Stimulated activated naive B cell treated with anti-CD40 and anti-IgM and Interleukin-4, amounts not matched to agents 10 μg/mL and 1 μg/mL and 100 μg/mL, for 72 hours (primary cell): ENCODE measurements around the gene RAI1.
A peak's percentile ranks its signal among the peaks of the same experiment; 100 is the strongest.

ENCODE experiments used
- ATAC-seq, 2 donors: fragments of 150-1000 bp; cut with Tn5 transposase; replicated peaks; 2 replicates each; pipeline ENCODE4 v1.10.0; 2021; ENCODE audit warnings: moderate library complexity in 1 of 2
- DNase-seq: peaks from one replicate; pipeline ENCODE4 v3.0.0; 2021
- H3K27ac Mint-ChIP-seq: one replicate; pipeline ENCODE4 v1.8.0; 2022; ENCODE audit warnings: mild to moderate bottlenecking, mixed read lengths
- H3K27me3 Mint-ChIP-seq, 2 donors: one replicate each; pipeline ENCODE4 v1.8.0; 2022; ENCODE audit warnings: mixed read lengths in 2 of 2
- H3K36me3 Mint-ChIP-seq, 2 donors: one replicate each; pipeline ENCODE4 v1.8.0; 2022; ENCODE audit warnings: mixed read lengths in 2 of 2, mild to moderate bottlenecking in 1 of 2
- H3K4me1 Mint-ChIP-seq, 2 donors: one replicate each; pipeline ENCODE4 v1.8.0; 2022; ENCODE audit warnings: mixed read lengths in 2 of 2, mild to moderate bottlenecking in 1 of 2
- H3K4me3 Mint-ChIP-seq, 2 donors: one replicate each; pipeline ENCODE4 v1.8.0; 2022; ENCODE audit warnings: mild to moderate bottlenecking in 2 of 2, mixed read lengths in 2 of 2, moderate library complexity in 1 of 2
- H3K9me3 Mint-ChIP-seq, 2 donors: one replicate each; pipeline ENCODE4 v1.8.0; 2022; ENCODE audit warnings: mixed read lengths in 2 of 2, mild to moderate bottlenecking in 1 of 2

The RAI1 gene

DNA sequence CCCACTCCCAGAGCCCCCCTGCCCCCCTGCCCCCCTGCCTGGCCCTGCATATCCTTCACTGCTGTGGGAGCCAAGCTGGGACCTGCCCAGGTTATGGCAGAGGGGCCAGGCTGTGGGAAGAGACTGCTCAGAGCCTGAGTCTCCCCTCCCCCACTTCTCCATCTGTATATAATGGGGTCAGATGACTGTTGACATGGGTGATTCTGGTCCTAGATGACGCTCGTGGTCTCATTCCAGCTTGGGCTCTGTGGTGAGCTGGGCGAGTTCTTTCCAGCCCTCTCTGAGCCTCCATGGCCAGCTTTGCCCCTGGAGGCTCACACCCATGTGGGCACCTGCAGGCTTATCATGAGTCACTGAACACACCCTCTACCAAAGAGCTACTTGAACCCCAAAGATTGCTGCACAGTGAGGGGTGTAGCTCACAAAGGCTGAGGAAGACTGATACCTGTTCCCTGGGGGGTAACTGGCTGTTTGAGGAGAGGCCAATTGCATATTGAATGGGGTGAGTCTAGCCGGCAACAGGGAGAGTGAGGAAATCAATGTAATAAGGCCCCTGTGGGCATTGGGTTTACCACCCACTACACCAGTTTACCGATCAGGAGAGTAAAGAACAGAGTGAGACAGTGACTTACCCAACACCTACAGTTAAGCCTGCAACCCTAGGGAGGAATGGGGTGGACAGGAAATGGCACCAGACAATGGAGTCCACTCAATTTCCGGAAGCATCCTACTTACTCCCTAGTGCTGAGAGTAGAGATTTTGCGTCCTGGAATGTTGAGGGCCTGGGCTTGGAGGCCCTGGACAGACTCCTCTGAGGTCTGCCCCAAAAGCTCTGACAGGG is 159.7 kb downstream of the RAI1 start:
- Mint-ChIP-seq H3K27me3 (no peaks in the 10 kb centered on the region), H3K36me3 (peaks cover 2 to 9% of the 10 kb centered on the region in 2 donors), H3K4me3 (peak overlapping the region; percentile 76 to 85), H3K27ac (peak overlapping the region; percentile 93), H3K4me1 (peaks cover 31 to 49% of the 10 kb centered on the region in 2 donors), H3K9me3 (no peaks in the 10 kb centered on the region)
- DNase-seq: no peak
- ATAC-seq: no peak

GRCh38 chr17:17841601-17842025 is 160.4 kb downstream of the RAI1 start:
- DNase-seq (no peak), ATAC-seq (no peak)
- H3K9me3 Mint-ChIP-seq: no peaks in the 10 kb centered on the region
- no peak overlapping the region for H3K4me3 Mint-ChIP-seq
- peaks cover 30 to 47% of the 10 kb centered on the region in 2 donors for H3K4me1 Mint-ChIP-seq
- H3K27ac Mint-ChIP-seq: no peak overlapping the region
- peaks cover 0 to 7% of the 10 kb centered on the region in 2 donors for H3K36me3 Mint-ChIP-seq
- H3K27me3 Mint-ChIP-seq: no peaks in the 10 kb centered on the region

- Mint-ChIP-seq H3K27me3 (no peaks in the 10 kb centered on the region), H3K4me3 (no peak overlapping the region), H3K4me1 (peaks cover 26 to 45% of the 10 kb centered on the region in 2 donors), H3K36me3 (peaks cover 0 to 1% of the 10 kb centered on the region in 2 donors), H3K27ac (peak overlapping the region; percentile 78), H3K9me3 (no peaks in the 10 kb centered on the region)
- no peak for ATAC-seq
- no peak for DNase-seq
These were observed 161.0 kb downstream of the RAI1 start for GRCh38 chr17:17842111-17842876.

DNA sequence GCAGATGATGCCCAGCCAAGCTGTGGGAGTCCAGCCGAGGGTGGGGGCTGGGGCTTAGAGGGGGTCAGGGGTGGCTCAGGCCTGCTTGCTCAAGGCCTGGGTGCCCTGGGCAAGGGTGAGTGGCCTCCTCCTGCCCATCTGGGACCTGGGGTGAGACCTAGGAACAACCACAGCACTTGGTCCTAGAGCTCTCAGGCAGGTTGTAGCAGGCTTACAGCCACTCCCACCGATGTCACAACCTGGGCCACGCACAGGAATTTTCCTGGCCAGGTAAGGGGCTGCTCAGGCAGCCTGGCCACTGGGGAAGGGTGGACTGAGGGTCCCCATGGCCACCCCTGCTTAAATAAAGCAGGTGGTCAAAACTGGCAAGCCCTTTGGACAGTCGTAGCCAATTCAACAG is 161.8 kb downstream of the RAI1 start:
- no peak for ATAC-seq
- H3K4me1 Mint-ChIP-seq: peaks cover 23 to 41% of the 10 kb centered on the region in 2 donors
- DNase-seq: no peak
- H3K36me3 Mint-ChIP-seq: no peaks in the 10 kb centered on the region
- no peak overlapping the region for H3K4me3 Mint-ChIP-seq
- no peaks in the 10 kb centered on the region for H3K9me3 Mint-ChIP-seq
- H3K27ac Mint-ChIP-seq: peak overlapping the region; percentile 51
- no peaks in the 10 kb centered on the region for H3K27me3 Mint-ChIP-seq

GRCh38 chr17:17844079-17844478 is 162.8 kb downstream of the RAI1 start:
- H3K27me3 Mint-ChIP-seq: no peaks in the 10 kb centered on the region
- no peak overlapping the region for H3K4me3 Mint-ChIP-seq
- H3K9me3 Mint-ChIP-seq: no peaks in the 10 kb centered on the region
- DNase-seq: no peak
- H3K36me3 Mint-ChIP-seq: no peaks in the 10 kb centered on the region
- no peak overlapping the region for H3K27ac Mint-ChIP-seq
- peaks cover 17 to 39% of the 10 kb centered on the region in 2 donors for H3K4me1 Mint-ChIP-seq
- no peak for ATAC-seq

GRCh38 chr17:17844500-17844899 is 163.2 kb downstream of the RAI1 start:
- no peak overlapping the region for H3K4me3 Mint-ChIP-seq

DNA sequence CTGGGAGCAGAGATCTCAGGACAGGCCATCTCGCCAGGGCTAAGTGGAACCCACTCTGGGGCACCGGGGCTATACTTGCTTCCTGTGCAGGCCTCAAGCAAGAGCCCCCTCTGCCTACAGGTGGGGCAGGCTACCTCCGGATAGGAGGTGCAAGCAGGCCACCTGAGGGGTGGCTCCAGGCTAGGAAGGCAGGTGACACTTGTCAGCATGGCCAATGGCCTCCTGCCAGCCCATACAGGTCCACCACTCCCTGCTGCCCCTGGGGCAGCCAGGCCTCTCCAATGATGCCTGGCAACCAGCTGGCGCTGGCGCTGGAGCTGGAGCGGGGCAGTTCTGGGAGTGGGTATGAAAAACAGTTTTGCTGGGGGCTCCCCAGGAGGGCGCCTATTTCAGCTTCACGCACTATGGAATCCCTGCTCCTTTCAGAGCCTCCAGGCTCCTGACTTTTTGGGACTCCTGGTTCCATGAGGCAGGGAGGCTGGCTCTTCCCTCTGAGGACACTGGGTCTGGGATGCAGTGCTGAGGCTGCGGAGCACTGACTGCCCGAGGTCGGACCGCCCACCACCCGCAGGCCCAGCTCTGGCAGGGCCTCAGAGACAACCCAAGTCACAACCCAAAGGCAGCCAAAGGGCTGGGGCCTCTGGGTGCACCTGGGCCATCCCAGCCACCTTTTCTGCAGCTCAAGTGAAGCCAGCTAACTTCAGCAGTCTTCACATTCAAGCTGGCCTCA is 164.0 kb downstream of the RAI1 start:
- no peak overlapping the region for H3K27ac Mint-ChIP-seq
- H3K9me3 Mint-ChIP-seq: no peaks in the 10 kb centered on the region
- peaks cover 0 to 2% of the 10 kb centered on the region in 2 donors for H3K36me3 Mint-ChIP-seq
- DNase-seq (no peak), ATAC-seq (no peak)
- no peaks in the 10 kb centered on the region for H3K27me3 Mint-ChIP-seq
- peaks cover 21 to 43% of the 10 kb centered on the region in 2 donors for H3K4me1 Mint-ChIP-seq
- no peak overlapping the region for H3K4me3 Mint-ChIP-seq

More at GRCh38 chr17:17844500-17844899, 163.2 kb downstream of the RAI1 start:
- Mint-ChIP-seq H3K27ac (no peak overlapping the region), H3K36me3 (peaks cover 0 to 2% of the 10 kb centered on the region in 2 donors), H3K9me3 (no peaks in the 10 kb centered on the region), H3K27me3 (no peaks in the 10 kb centered on the region), H3K4me1 (peaks cover 17 to 39% of the 10 kb centered on the region in 2 donors)
- DNase-seq (no peak), ATAC-seq (no peak)

DNA sequence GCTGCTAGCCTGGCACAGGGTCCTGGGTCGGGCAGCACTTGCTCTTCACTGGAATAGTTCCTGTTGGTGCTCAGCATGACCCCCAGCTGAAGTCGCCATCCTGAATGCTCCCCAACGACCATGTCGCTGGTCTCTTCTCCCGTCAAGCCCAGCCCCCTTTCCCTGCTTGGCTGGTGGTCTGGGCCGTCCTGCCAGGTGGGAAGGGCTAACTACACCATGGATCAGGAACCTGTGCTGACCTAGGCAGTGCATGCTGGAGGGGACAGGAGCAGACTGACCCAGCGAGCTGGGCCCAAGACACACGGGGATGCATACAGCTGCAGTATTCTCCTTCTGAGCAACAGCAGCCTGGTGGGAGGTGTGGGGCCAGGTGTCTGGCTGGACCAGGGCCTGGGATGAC is 164.7 kb downstream of the RAI1 start:
- H3K4me1 Mint-ChIP-seq: peaks cover 24 to 46% of the 10 kb centered on the region in 2 donors
- H3K27ac Mint-ChIP-seq: peak overlapping the region; percentile 65
- DNase-seq (no peak), ATAC-seq (no peak)
- H3K36me3 Mint-ChIP-seq: peaks cover 0 to 2% of the 10 kb centered on the region in 2 donors
- no peaks in the 10 kb centered on the region for H3K9me3 Mint-ChIP-seq
- H3K27me3 Mint-ChIP-seq: no peaks in the 10 kb centered on the region
- no peak overlapping the region for H3K4me3 Mint-ChIP-seq

GRCh38 chr17:17846645-17847044 is 165.4 kb downstream of the RAI1 start:
- no peaks in the 10 kb centered on the region for H3K27me3 Mint-ChIP-seq
- no peak for DNase-seq
- no peak overlapping the region for H3K4me3 Mint-ChIP-seq
- H3K27ac Mint-ChIP-seq: peak overlapping the region; percentile 51
- peaks cover 26 to 46% of the 10 kb centered on the region in 2 donors for H3K4me1 Mint-ChIP-seq
- no peak for ATAC-seq
- H3K36me3 Mint-ChIP-seq: peaks cover 0 to 2% of the 10 kb centered on the region in 2 donors
- no peaks in the 10 kb centered on the region for H3K9me3 Mint-ChIP-seq

DNA sequence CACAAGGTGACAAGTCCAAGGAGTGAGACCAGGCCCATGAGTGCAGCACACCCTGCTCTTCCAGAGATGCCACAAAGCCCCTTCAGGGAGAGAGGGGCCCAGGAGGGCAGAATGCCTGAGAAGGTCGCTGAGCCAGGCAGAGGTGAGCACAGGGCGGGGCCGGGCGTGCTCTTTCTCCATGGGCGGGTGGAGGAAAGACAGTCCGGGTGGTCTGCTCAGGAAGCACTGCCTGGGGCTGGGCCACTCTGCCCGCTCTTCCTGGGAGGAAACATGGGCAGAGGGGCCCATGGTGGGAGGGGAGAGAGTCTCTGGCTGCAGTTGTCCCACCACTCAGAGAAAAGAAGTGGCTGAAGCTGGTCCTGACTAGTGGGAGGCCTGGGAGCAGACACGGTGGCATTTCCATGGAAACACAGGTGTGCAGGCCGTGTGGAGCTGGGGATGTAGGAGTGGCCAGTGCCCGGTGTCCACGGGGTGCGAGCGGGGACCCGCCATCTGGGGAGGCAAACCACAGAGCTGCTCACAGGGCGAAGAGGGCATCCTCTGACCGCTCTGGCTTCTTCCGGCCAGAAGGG is 165.9 kb downstream of the RAI1 start:
- H3K4me1 Mint-ChIP-seq: peaks cover 30 to 47% of the 10 kb centered on the region in 2 donors
- DNase-seq: no peak
- H3K36me3 Mint-ChIP-seq: peaks cover 0 to 2% of the 10 kb centered on the region in 2 donors
- ATAC-seq: no peak
- no peaks in the 10 kb centered on the region for H3K9me3 Mint-ChIP-seq
- H3K27ac Mint-ChIP-seq: peak overlapping the region; percentile 51
- no peak overlapping the region for H3K4me3 Mint-ChIP-seq
- no peaks in the 10 kb centered on the region for H3K27me3 Mint-ChIP-seq

DNA sequence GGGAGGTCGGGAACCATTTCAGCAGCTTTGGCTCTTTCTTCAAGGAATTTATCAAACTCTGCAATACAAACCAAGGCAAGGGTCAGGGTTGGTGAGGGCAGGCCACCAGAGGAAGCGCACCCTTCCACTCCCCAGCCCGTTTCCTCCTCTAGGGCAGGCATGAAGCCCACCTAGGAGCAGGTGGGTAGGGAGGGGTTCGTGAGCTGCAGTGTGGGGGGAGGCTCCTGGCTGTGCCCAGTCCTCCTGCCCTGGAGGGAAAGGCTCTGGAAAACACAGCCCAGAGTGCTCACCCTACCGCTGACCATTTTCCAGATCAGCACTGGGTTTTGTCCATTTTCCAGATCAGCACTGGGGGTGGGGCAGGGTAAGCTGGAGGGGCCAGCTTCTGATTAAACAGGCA is 166.5 kb downstream of the RAI1 start:
- Mint-ChIP-seq H3K4me1 (peaks cover 30 to 48% of the 10 kb centered on the region in 2 donors), H3K36me3 (peaks cover 0 to 2% of the 10 kb centered on the region in 2 donors), H3K27me3 (no peaks in the 10 kb centered on the region), H3K9me3 (no peaks in the 10 kb centered on the region), H3K27ac (no peak overlapping the region), H3K4me3 (no peak overlapping the region)
- ATAC-seq: no peak
- no peak for DNase-seq

GRCh38 chr17:17848311-17849082 is 167.2 kb downstream of the RAI1 start:
- peaks cover 30 to 51% of the 10 kb centered on the region in 2 donors for H3K4me1 Mint-ChIP-seq
- peak overlapping the region in 1 of 2 donors; percentile 13 for H3K4me3 Mint-ChIP-seq
- H3K27me3 Mint-ChIP-seq: no peaks in the 10 kb centered on the region
- H3K27ac Mint-ChIP-seq: peak overlapping the region; percentile 56
- DNase-seq (no peak), ATAC-seq (no peak)
- peaks cover 0 to 2% of the 10 kb centered on the region in 2 donors for H3K36me3 Mint-ChIP-seq
- H3K9me3 Mint-ChIP-seq: no peaks in the 10 kb centered on the region

DNA sequence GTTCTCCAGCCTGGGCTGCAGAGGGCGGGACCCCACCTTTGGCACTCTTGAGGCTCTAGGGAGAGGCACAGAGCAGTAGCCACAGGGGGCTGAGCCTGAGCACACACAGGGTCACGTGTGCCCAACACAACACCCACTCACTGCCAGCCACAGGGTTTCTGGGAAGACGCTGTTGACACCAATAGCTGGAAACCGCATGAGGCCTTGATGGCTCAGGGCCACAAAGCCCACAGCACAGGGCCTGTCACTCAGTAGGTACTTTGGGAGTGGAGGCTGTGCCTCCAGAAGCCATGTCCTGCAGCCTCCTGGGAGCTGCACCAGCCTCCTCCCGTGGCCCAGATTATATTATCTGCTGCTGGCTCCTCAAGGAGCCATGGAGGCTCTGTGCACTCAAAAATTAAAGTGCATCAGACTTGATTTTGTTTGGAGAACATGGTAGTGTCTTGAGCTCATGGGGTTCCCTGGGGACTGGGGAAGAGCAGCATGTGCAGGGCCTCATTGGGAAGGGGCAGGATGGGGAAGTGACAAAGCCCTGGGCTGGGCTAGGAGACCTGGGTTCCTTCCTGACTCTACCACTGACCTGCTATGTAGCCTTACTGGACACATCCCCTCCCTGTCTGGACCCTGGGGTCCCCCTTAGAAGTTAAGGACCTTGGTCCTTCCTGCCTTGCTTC is 168.0 kb downstream of the RAI1 start:
- peaks cover 0 to 2% of the 10 kb centered on the region in 2 donors for H3K36me3 Mint-ChIP-seq
- no peak for DNase-seq
- H3K4me3 Mint-ChIP-seq: peak overlapping the region in 1 of 2 donors; percentile 40
- H3K27ac Mint-ChIP-seq: peak overlapping the region; percentile 85
- H3K27me3 Mint-ChIP-seq: no peaks in the 10 kb centered on the region
- ATAC-seq: peak; percentile 84 to 85
- peaks cover 30 to 53% of the 10 kb centered on the region in 2 donors for H3K4me1 Mint-ChIP-seq
- no peaks in the 10 kb centered on the region for H3K9me3 Mint-ChIP-seq
